Gastrocnemius medialis (tissue), 4 donors: Measurements from ENCODE around the gene SLC19A2. TPM values are rescaled to one million over a fixed set of nuclear protein-coding genes. Genes with fewer than 3 reads are reported as not detected.
A peak's percentile ranks its signal among the peaks of the same experiment; 100 is the strongest.
"Not testable (repeated sequence)": the region's sequence is repeated elsewhere in the genome, so short reads cannot be mapped to it uniquely, and the experiment has no call there.

Experiments used
- ATAC-seq, 2 donors: fragments of 150-250 bp; one replicate each; pipeline ENCODE4 v1.9.1; 2016
- DNase-seq, 2 donors: peaks; one replicate each; pipeline ENCODE4 v3.0.0-alpha.2; 2019
- H3K27ac ChIP-seq, 4 donors: fragments of 200-600 bp; sonication (generic); 1 replicate in 1 of 4; 2 replicates in 3 of 4; pipeline ENCODE4 v1.5.1; 2016 to 2018; ENCODE audit warnings: mild to moderate bottlenecking in 2 of 4, moderate library complexity in 1 of 4
- H3K27me3 ChIP-seq, 3 donors: fragments of 200-600 bp; sonication (generic) in 2 of 3; 1 replicate in 1 of 3; 2 replicates in 2 of 3; pipeline versions ENCODE4 v1.5.1 to v1.6.0; 2016 to 2019; ENCODE audit warnings: mild to moderate bottlenecking in 1 of 3, moderate library complexity in 1 of 3
- H3K36me3 ChIP-seq, 2 donors: fragments of 200-600 bp; sonication (generic) in 1 of 2; one replicate each; pipeline ENCODE4 v1.5.1; 2017 to 2018
- H3K4me1 ChIP-seq, 2 donors: fragments of 200-600 bp; sonication (generic) in 1 of 2; one replicate each; pipeline ENCODE4 v1.5.1; 2016 to 2017; ENCODE audit warnings: mild to moderate bottlenecking in 2 of 2
- H3K4me3 ChIP-seq, 4 donors: fragments of 200-600 bp; sonication (generic) in 3 of 4; 1 replicate in 1 of 4; 2 replicates in 3 of 4; pipeline ENCODE4 v1.5.1; 2016 to 2019; ENCODE audit warnings: mild to moderate bottlenecking in 2 of 4
- H3K9me3 ChIP-seq, 3 donors: fragments of 200-600 bp; sonication (generic) in 2 of 3; 1 replicate in 1 of 3; 2 replicates in 2 of 3; pipeline ENCODE4 v1.5.1; 2016 to 2019
- POLR2A ChIP-seq, 2 donors: fragments of 450-650 bp; IDR thresholded peaks; one replicate each; pipeline ENCODE4 v1.6.1; 2017; ENCODE audit warnings: antibody characterized with exemption in 2 of 2, mild to moderate bottlenecking in 2 of 2, moderate library complexity in 2 of 2
- in situ Hi-C, 4 donors: fragments of 200-750 bp; cut with MboI; loops; one replicate each; pipeline versions ENCODE4 v1.15.0 to v1.8.0; 2017; ENCODE audit warnings: low sequenced_read_pairs in 4 of 4
- intact Hi-C: fragments of 100-400 bp; cut with DNase I; formaldehyde crosslinking; loops from one replicate; pipeline ENCODE4 v1.15.1; 2023; ENCODE audit warnings: low total_unique reads
- total RNA-seq, 4 donors: library from RNA; depleted of rRNA; stranded (reverse); fragments of >200 nt; gene quantifications; one replicate each; pipeline versions ENCODE4 v1.1.0 to v1.2.3, GENCODE V29; 2016
- TF ChIP-seq, protein P1 (sequence below), 5 experiments: fragments of 450-650 bp in 3 of 5; fragments of 200-600 bp in 2 of 5; sonication (generic) in 2 of 5; IDR thresholded peaks in 4 of 5; conservative IDR thresholded peaks in 1 of 5; 1 replicate in 4 of 5; 2 replicates in 1 of 5; pipeline ENCODE4 v1.5.1; 2016 to 2019; ENCODE audit warnings: antibody characterized with exemption in 5 of 5, mild to moderate bottlenecking in 3 of 5, moderate library complexity in 3 of 5

SLC19A2 gene
- total RNA-seq: 100 to 1,000 TPM in 2 of 4 donors, 10 to 100 TPM in 2; 93.3 to 176 (median 99.8) TPM

DNA sequence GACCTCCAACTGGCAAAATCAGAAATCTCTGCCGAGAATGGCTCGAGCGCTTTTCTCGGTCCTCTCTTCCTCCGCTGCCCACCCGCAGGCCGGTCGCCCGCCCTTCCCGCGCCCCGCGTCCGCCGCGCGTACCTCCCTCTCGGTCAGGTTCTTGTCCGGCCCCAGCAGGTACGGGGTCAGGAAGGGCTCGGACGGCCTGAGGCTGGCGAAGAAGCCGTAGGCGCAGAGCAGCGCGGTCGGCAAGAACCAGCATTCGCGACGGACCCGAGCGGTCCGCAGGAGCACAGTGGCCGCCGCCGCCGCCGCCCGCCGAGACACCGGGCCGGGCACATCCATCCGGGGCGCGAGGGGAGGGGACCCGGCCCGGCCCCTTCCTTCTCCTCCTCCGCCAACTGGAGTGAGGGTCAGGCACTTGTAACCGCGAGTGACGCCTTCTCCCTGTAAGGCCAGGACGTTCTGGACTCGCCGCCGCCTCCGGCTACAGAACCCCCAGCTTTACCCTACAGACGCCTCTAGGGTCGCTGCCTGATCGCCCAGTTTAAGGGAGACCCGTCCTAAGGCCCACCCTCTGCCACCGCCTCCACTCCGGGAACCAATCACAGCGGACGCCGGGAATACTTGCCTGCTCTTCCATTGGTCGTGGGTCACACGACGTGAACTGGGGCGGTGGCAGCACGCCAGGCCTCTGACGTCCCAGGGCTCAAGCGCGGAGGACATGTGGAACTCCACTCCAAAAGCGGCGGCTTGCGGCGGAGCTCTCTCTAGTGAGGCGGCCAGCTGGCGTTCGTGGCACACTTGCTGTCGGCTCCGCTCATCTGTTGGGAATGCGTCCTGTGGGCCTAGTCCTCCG lies at the start of gene SLC19A2:
TSS of gene SLC19A2 (minus strand) at position 514 of the 850 bp plus-strand sequence. CDS start at position 336, 178 bp downstream.
- in situ Hi-C loops: loop anchor here (5.0 to 25.0 kb wide), 11 partner anchors 62 to 1548 kb away; partner anchors contain the start of genes ATP1B1 (in 2 of the 4), BLZF1 (in 1 of the 4), DCAF6 (in 1 of the 4) and MPC2 (in 1 of the 4)

GRCh38 chr1:169534653-169535052 lies 48.9 kb upstream of the SLC19A2 start:
- no peaks in the 10 kb centered on the region for H3K4me1 ChIP-seq
- H3K36me3 ChIP-seq: no peaks in the 10 kb centered on the region
- TF ChIP-seq, protein P1, sequence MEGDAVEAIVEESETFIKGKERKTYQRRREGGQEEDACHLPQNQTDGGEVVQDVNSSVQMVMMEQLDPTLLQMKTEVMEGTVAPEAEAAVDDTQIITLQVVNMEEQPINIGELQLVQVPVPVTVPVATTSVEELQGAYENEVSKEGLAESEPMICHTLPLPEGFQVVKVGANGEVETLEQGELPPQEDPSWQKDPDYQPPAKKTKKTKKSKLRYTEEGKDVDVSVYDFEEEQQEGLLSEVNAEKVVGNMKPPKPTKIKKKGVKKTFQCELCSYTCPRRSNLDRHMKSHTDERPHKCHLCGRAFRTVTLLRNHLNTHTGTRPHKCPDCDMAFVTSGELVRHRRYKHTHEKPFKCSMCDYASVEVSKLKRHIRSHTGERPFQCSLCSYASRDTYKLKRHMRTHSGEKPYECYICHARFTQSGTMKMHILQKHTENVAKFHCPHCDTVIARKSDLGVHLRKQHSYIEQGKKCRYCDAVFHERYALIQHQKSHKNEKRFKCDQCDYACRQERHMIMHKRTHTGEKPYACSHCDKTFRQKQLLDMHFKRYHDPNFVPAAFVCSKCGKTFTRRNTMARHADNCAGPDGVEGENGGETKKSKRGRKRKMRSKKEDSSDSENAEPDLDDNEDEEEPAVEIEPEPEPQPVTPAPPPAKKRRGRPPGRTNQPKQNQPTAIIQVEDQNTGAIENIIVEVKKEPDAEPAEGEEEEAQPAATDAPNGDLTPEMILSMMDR (IDR thresholded peaks at IDR 0.05 in 4 of 5, conservative IDR thresholded peaks at IDR 0.05 in 1 of 5): no peak
- H3K27me3 ChIP-seq: no peaks in the 10 kb centered on the region
- intact Hi-C loops (no loop called here), in situ Hi-C loops (loop anchor here in 3 of 4 donors (10.0 to 25.0 kb wide), 3 partner anchors 60 to 1197 kb away; no protein-coding TSS in a partner anchor)
- H3K27ac ChIP-seq: no peak overlapping the region
- H3K9me3 ChIP-seq: no peaks in the 10 kb centered on the region
- H3K4me3 ChIP-seq: no peak overlapping the region
- DNase-seq: no peak
- no peak for ATAC-seq

More for the DNA sequence above, at the start of gene SLC19A2:
- intact Hi-C loops: loop anchor here (1.0 to 10.0 kb wide), 10 partner anchors 26 to 1763 kb away; partner anchors contain the start of genes ATP1B1, DCAF6, MPC2 and MPZL1
- Histone ChIP-seq H3K27ac (peak within 1 kb of the TSS; percentile 96 to 99 (median 98)), H3K36me3 (no peaks in the 10 kb centered on the region), H3K9me3 (no peaks in the 10 kb centered on the region), H3K27me3 (no peaks in the 10 kb centered on the region), H3K4me1 (peaks cover 34 to 48% of the 10 kb centered on the region in 2 donors), H3K4me3 (peak within 1 kb of the TSS; percentile 75 to 94 (median 83))
- DNase-seq: peak; percentile 100
- TF ChIP-seq POLR2A (IDR thresholded peaks at IDR 0.05): peak; percentile 91 to 99
- TF ChIP-seq, protein P1 (IDR thresholded peaks at IDR 0.05 in 4 of 5, conservative IDR thresholded peaks at IDR 0.05 in 1 of 5): peak in 2 of 5 experiments; percentile 36 to 44
- peak; percentile 72 to 75 for ATAC-seq

- DNase-seq, H3K4me1 ChIP-seq, H3K27me3 ChIP-seq, H3K4me3 ChIP-seq, H3K36me3 ChIP-seq, ATAC-seq, intact Hi-C loops, H3K9me3 ChIP-seq, H3K27ac ChIP-seq: not testable (repeated sequence)
- in situ Hi-C loops: loop anchor here in 3 of 4 donors (10.0 to 25.0 kb wide), 3 partner anchors 59 to 1196 kb away; no protein-coding TSS in a partner anchor
Measured at GRCh38 chr1:169533528-169534190, 47.9 kb upstream of the SLC19A2 start.

DNA sequence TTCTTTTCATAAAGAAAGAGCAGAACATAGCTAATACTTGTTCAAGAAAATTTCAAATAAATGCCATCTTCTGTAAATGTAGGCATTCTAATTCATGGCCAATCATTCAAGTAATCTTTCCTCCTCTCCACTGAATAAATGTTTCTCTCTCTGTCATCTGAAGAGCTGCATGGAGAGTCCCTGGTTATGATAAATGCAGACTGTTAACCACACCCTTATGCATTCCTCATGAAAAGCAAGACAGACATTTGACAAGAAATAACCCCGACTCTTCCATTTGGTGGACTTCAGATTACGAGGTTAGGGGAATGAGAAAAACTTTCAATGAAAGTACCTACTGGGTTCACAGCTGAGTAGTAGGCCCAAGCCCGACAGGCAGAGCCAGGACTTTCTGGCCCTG lies 44.7 kb upstream of the SLC19A2 start:
- H3K27ac ChIP-seq: no peak overlapping the region
- no peaks in the 10 kb centered on the region for H3K4me1 ChIP-seq
- in situ Hi-C loops: loop anchor here in 3 of 4 donors (10.0 to 25.0 kb wide), 3 partner anchors 56 to 1193 kb away; no protein-coding TSS in a partner anchor
- intact Hi-C loops: no loop called here
- H3K9me3 ChIP-seq: no peaks in the 10 kb centered on the region
- TF ChIP-seq, protein P1 (IDR thresholded peaks at IDR 0.05 in 4 of 5, conservative IDR thresholded peaks at IDR 0.05 in 1 of 5): no peak
- TF ChIP-seq POLR2A (IDR thresholded peaks at IDR 0.05): no peak
- ATAC-seq: no peak
- DNase-seq: no peak
- H3K4me3 ChIP-seq: no peak overlapping the region
- H3K27me3 ChIP-seq: no peaks in the 10 kb centered on the region
- H3K36me3 ChIP-seq: no peaks in the 10 kb centered on the region
